PFSK-1 (cell line): ENCODE data around the gene IL37.

Source experiments
- POLR2AphosphoS5 ChIP-seq: IDR thresholded peaks from 2 replicates; pipeline ENCODE4 v1.6.1; 2012; ENCODE audit warnings: low read depth, mild to moderate bottlenecking, control low read depth, low read length, moderate library complexity
- SIN3A ChIP-seq: IDR thresholded peaks from 2 replicates; pipeline ENCODE4 v1.6.1; 2012; ENCODE audit warnings: mild to moderate bottlenecking, low read length, moderate library complexity, borderline replicate concordance; ENCODE audit not compliant: insufficient read depth

DNA sequence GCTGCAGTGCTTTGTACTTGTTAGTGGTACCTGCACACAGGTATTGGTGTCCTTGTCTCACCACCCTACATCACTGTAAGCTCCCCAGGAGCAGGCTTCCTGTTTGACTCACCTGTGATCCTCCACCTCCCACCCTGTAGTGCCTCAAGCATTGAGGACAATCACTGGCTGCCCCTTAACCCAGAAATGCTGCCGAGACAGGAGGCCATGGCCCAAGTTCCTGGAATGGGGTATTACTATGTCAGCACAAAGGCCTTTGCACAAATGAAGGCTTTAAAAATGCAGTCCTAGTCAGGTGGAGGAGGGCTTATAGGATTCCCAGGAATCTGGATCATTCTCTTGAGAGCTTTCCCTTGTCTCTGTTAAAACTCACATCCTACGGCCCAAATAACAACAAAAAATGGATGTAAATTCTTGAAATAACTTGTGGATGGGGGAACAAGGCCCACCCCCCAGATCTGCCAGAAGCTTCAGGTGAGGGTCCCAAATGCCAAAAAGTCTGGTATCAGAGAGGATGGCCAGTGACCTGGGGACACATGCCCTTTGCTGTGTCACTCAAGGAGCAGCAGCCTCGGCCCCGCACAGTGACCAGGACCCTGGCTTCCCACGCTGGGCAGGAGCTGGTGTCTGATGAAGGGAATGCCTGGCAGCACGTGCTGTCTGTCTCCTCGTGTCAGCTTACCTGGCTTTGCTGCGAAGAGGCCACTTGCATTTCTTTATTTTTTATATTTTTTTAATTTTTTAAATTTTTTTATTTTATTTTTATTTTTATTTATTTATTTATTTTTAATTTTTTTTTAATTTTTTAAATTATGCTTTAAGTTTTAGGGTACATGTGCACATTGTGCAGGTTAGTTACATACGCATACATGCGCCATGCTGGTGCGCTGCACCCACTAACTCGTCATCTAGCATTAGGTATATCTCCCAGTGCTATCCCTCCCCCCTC, 3.7 kb upstream of the IL37 start:
- TF ChIP-seq POLR2AphosphoS5 = no peak
- TF ChIP-seq SIN3A = no peak
